HG03025 (cell line): ENCODE measurements around the gene TBC1D9B.
"Not testable (repeated sequence)": the region's sequence is repeated elsewhere in the genome, so short reads cannot be mapped to it uniquely, and the experiment has no call there.

Experiments used
- ATAC-seq: cut with Tn5 transposase; IDR thresholded peaks from one replicate; pipeline ENCODE4 v1.9.1; 2021; ENCODE audit warnings: mild to moderate bottlenecking, moderate library complexity; ENCODE audit not compliant: unreplicated experiment, low FRiP score

TBC1D9B gene

DNA sequence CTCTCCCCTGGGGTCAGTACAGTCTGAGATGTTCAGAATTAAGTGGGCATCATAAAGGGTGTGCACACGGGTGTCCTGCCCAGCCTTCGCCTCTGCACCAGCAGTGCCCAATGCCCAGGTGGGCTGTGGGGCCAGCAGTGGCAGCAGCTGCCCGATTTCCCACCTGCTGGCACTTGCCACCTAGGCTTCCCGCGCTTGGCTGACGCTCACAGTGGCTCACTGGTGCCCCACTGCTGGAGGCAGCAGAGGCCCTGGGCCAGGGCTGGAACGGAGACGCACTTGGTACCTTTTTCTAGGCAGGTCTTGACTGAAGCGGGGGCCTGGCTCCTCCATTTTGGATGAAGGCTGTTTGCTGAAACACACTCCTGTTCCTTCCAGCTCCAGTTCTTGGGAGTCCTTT, 66.1 kb downstream of the TBC1D9B start:
- no peak for ATAC-seq

DNA sequence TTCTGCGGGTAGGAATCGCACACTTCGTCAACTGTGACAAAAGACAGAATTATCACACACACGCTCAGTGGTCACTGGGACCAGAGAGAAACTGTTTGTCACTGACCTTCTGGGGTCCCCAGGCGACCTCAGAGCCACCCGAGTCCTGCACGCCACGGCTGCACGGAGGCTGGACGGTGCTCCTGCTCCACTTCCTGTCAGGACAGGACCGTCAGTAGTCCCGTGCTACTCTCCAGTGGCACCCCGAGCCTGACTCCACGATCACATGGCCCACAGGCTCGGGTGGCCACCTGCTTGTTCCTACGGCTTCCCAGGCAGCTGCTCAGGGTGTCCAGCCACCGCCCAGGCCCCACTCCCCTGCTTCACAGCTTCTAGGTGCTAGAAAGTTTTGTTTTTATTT, 66.9 kb downstream of the TBC1D9B start:
- ATAC-seq, result no peak

DNA sequence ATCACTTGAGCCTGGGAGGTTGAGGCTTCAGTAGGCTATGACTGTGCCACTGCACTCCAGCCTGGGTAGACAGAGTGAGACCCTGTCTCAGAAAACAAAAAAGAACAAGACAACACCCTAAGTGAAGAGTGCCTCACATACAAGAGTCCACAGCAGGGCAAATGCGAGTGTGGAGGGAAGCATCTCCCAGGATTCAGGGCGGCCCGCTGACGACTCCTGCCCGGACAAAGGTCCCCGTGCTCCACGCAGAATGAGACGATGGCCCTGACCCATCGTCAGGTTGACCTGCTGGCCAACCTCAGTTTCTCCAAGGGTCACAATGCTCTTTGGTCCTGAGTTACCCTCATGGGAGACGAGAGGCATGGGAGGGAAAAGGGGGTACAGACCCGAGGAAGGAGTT, 67.4 kb downstream of the TBC1D9B start:
- no peak for ATAC-seq

DNA sequence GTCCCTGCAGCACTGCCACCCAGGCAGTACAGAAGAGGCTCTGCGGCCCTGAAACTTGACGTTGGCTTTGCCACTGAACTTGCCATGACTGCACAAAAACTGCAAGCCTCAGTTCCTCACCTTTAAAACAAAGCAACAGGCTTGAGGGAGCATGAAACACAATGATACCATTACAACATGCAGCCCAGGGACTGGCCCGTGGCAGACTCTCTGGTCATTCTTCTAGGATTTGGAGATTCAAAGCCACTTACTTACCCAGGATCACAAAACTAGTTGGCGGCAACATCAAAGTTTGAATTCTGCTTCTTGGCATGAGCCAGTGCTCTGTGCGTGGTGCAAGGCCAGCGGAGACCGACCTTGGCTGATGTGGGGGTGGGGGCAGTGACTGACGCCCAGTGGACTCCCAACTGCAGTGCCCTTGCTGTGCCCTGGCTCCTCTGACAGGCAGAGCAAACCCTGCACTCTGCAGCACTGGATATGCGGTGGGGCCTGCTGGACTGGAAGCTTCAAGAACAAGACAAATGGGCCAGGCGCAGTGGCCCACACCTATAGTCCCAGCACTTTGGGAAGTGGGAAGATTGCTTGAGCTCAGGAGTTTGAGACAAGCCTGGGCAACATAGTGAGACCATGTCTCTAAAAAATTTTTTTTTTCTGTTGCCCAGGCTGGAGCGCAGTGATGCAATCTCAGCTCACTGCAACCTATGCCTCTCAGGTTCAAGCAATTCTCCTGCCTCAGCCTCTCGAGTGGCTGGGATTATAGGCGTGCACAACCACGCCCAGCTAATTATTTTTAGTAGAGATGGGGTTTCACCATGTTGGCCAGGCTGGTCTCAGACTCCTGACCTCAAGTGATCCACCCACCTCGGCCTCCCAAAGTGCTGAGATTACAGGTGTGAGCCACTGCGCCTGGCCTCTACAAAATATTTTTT, 68.1 kb downstream of the TBC1D9B start:
- ATAC-seq, result no peak

DNA sequence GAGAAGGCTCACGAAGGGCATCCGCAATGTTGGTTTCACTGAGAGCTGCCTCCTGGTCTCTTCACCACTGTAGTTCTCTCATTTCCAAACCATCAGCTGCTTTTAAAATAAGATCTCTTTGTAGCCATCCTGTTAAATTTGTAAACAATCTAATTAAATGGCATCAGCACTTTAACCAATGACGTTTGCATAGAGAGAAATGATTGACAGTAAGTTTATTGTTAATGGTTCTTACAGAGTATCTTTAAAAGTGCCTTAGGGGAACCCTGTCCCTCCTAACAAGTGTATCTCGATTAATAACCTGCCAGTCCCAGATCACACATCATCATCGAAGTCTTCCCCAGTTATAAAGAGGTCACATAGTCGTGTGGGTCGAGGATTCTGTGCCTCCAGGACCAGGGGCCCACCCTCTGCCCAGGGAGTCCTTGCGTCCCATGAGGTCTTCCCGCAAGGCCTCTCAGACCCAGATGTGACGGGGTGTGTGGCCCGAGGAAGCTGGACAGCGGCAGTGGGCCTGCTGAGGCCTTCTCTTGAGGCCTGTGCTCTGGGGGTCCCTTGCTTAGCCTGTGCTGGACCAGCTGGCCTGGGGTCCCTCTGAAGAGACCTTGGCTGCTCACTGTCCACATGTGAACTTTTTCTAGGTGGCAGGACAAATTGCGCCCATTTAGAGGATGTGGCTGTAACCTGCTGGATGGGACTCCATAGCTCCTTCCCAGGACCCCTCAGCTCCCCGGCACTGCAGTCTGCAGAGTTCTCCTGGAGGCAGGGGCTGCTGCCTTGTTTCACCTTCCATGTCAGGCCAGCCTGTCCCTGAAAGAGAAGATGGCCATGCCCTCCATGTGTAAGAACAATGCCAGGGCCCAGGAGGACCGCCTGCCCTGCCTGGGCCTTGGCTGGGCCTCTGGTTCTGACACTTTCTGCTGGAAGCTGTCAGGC, 70.4 kb downstream of the TBC1D9B start:
- no peak for ATAC-seq

DNA sequence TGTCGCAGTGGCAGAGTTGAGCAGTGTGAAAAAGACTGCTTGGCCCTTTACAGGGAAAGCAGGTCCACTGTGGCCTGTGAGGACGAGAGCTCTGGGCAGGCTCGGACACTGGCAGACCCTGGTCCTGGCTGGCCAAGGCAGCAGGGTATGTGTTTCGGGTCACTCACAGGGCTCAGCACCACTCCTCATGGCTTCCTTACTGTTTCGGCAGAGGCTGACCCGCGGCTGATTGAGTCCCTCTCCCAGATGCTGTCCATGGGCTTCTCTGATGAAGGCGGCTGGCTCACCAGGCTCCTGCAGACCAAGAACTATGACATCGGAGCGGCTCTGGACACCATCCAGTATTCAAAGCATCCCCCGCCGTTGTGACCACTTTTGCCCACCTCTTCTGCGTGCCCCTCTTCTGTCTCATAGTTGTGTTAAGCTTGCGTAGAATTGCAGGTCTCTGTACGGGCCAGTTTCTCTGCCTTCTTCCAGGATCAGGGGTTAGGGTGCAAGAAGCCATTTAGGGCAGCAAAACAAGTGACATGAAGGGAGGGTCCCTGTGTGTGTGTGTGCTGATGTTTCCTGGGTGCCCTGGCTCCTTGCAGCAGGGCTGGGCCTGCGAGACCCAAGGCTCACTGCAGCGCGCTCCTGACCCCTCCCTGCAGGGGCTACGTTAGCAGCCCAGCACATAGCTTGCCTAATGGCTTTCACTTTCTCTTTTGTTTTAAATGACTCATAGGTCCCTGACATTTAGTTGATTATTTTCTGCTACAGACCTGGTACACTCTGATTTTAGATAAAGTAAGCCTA, 71.3 kb downstream of the TBC1D9B start:
- no peak for ATAC-seq

DNA sequence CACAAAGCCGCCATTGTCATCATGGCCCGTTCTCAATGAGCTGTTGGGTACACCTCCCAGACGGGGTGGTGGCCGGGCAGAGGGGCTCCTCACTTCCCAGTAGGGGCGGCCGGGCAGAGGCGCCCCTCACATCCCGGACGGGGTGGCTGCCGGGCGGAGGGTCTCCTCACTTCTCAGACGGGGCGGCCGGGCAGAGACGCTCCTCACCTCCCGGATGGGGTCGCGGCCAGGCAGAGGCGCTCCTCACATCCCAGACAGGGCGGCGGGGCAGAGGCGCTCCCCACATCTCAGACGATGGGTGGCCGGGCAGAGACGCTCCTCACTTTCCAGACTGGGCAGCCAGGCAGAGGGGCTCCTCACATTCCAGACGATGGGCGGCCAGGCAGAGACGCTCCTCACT, 72.8 kb downstream of the TBC1D9B start:
- ATAC-seq, result not testable (repeated sequence)

DNA sequence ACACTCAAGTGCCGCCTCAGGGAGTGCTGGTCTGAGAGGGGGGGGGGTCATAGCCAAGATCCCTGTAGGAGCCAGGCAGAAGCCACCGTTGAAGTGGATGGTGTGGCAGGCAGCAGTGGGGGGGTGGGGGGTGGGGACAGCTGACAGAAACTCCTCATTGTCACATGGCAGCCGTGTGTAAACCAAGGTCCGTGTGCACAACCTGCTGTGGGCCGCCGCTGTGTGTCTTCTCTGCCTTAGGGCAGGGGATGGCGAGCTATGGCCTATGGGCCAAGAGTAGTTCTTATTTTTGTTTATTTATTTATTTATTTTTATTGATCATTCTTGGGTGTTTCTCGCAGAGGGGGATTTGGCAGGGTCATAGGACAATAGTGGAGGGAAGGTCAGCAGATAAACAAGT, 73.6 kb downstream of the TBC1D9B start:
- no peak for ATAC-seq

DNA sequence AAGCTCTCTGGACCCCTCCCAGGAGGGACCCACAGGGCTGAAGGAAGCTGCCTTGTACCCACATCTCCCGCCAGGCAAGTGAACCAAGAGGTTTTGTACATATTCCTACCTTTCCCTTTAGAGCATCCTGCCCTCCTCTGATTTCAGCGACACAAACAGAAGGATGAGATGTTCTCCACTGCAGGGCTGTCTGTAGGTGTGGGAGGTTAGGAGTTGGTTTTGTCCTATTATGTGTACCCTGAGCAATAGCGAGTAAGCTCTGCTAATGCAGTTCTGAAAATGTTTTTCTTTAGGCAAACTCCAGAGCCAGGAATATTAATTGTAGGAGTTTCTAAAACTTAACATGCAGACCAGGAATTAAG, 74.0 kb downstream of the TBC1D9B start:
- no peak for ATAC-seq

DNA sequence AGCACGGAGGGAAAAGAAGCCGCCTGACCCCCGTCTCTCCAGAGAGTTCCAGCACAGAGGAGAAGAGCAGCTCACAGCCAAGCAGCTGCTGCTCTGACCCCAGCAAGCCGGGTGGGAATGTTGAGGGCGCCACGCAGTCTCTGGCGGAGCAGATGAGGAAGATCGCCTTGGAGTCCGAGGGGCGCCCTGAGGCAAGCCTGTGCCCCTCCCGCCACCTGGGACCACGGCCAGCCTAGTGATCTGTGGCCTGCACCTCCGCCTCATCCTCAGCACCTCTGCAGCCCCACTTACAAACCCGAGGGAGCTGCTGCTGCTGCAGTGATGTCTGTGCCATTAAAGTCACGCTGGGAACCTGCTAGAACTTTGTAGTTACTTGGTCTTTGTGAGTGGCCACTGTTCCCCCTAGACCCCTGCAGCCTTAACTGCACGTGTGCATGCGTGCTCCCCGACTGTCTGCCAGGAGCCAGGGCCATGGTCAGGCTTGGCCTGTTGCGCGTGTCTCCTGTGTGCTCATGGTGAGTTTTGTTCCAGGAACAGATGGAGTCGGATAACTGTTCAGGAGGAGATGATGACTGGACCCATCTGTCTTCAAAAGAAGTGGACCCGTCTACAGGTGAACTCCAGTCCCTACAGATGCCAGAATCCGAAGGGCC, 74.5 kb downstream of the TBC1D9B start:
- ATAC-seq, result no peak

DNA sequence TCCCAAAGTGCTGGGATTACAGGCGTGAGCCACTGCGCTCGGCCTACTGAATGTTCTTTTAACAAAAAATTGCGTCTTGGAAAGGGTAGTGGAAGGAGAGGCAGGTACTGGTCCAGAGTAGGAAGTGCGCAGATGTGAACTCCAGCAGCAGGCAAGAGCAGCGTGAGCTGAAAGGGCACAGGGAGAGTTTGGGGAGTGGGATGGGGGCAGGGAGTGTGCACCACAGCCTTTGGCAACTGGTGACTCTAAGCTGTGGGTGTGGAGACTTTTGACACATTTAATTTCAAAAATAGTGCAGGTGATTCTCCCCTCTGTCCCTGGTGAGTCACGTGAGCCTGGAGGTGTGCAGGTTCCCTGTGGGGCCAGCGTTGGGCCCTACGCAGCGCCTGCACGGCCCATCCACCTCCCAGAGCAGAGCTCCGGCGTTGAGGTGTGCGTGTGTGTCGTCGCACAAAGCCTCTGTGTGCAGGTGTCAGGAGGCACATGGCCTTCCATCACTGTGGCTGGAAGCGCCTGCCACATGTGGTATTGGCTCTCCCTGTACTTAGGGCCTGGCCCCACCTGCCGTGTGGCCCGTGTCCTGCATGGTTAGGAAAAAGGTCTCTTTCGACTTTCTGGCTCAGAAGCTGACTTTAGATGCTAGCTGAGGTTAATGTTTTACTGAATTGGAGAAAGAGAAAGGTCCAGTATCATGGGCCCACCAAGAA, 75.5 kb downstream of the TBC1D9B start:
- no peak for ATAC-seq

DNA sequence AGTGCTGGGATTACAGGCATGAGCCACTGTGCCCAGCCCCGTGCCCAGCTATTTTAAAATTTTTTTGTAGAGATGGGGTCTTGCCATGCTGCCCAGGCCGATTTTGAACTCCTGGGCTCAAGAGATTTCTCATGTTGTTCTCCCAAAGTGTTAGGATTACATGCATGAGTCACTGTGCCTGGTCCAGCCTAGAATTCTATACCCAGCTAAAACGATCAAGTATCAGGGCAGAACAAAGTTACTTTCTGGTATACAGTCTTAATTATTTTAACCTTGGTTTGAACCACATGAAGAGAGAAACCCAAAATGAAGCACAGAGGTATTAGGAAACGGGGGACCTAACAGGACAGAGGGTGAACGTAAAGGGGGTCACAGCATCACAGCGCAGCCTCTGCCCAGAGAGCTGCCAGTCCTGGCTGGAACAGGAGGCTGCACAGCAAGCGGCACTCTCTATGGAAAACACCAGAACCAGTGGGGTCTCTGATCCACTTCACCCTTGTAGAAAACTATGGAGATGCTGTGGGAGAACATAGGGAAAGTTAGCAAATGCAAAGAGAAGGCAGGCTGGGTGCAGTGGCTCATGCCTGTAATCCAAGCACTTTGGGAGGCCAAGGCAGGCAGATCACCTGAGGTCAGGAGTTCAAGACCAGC, 76.8 kb downstream of the TBC1D9B start:
- ATAC-seq, result no peak

DNA sequence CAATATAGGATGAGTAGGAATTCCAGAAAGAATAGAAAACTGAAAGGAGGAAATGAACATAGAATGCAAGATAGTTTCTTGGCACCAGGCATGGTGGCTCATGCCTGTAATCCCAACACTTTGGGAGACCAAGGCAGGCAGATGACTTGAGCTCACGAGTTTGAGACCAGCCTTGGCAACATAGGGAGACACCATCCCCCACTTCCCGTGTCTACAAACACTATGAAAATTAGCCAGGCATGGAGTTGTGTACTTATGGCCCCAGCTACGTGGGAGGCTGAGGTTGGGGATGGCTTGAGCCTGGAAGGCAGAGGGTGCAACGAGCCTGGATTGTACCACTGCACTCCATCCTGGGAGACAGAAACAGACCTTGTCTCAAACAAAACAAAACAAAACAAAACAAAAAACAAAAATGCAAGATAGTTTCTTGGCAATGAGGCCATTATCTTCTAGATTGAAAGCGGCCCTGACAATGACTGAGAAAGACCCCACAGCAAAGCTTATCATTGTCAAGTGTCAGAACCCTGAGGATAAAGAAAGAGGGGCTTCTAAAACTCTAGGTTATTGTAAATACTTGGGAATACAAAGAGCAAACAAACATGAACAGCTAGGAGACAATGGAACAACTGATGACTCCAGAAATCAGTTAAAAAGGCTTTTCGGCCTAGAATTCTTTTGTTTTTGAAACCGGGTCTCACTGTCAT, 77.8 kb downstream of the TBC1D9B start:
- no peak for ATAC-seq

DNA sequence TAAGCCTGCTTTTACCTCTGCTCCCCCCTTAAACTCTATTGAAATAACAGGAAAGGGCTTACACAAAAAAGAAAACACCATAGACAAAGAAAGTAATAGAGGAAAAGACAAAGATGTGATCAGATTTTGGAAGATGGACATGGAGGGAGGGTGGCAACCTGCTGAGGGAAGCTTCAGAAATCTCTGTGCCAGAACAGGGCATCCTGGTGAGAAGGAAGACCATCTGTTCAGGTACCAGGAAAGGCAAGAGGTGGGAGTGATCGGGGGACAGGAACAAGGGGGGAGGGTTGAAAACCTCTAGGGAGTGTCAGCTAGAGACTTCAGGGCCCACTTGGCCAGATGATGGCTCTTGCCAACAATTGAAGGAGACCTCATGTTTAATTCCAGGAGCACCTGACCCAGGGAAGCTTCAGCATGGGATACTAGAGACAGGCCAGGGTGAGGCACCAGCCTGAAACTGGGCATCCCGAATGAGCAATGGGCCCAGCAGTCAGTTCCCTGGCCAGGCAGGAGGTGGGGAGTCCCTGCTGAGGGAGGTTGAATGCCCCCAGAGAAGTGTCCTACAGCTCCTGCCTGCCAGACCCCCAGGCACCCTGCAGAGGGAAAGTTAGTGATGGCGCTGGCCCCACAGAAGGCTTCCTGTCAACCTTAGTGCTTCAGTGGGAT, 78.8 kb downstream of the TBC1D9B start:
- no peak for ATAC-seq

DNA sequence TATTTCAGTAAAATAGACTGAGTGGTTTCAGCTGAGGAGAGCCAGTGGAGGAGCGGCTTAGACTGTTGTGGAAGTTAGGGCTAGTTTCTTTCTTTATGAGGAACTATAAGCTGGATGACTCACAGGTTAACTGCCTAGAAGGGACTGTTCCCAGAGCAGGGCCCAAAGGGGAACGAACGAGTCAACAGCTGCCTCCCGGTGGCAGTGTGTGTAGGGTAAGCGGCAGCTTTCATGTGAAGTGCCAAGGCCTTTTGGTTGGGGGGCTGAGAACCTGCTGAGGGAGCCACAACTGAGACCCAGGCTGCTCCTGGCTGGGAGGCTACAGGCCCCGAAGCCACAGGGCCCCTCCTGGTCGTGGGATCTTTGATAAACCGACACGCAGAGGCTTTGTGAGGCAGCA, 80.0 kb downstream of the TBC1D9B start:
- no peak for ATAC-seq

DNA sequence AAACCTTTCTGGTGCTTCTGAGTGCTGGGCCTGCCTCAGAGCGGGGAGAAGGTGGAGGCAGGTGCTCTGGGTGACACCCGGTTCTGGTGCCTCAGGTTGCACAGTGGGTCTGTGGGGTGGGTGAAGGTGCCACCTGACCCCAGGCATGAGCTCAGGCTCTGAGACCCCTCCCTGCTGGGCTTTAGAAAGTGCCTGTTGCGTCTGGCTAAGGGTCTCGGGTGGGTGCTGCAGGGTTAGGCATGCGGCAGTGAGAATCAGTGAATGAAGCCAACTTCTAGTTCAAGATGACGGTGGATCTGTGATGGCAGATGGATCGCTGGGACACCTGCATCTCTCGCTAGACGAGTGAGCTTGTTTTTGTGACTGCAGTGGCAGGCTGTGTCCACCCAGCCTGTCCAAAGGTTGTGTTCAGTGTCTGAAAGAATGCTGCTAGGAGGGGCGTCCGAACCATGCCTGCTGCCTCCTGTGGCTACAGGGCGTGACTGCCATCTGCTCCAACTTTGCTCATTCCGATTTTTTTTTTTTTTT, 82.0 kb downstream of the TBC1D9B start:
- no peak for ATAC-seq

DNA sequence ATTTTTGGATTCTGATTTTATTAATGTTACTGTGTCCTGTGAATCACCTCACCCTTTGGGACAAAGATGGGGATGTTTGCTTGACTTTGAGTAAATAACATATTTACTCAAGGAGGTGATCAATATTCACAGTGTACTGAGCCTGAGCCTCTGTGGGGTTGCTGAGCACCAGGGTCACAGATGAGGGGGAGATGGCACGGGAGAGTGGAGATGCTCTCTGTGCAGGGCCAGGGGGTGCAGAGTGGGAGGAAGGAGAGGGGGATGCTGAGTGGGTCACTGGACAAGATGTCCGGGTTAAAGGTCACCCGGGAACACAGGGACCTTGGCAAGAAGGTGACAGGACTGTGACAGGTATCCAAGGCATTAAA, 83.0 kb downstream of the TBC1D9B start:
- no peak for ATAC-seq
